T-helper 1 cell (primary cell): ENCODE measurements around the gene ATP8A1.
"Not testable (repeated sequence)": the region's sequence is repeated elsewhere in the genome, so short reads cannot be mapped to it uniquely, and the experiment has no call there.

Source experiments
- DNase-seq, 5 donors: peaks; one replicate each; pipeline ENCODE4 v3.0.0-alpha.2; 2012 to 2020

Gene ATP8A1

DNA sequence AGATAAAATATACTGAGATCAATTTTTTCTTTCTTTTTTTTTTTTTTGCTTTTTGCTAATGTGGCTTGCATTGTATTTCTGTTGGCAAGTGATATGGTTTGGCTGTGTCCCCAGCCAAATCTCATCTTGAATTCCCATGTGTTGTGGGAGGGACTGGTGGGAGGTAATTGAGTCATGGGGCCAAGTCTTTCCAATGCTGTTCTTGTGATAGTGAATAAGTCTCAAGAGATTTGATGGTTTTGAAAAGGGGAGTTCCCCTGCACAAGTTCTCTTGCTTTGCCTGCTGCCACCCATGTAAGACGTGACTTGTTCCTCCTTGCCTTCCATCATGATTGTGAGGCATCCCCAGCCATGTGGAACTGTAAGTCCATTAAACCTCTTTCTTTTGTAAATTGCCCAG lies 195.7 kb downstream of the ATP8A1 start:
- not testable (repeated sequence) for DNase-seq

DNA sequence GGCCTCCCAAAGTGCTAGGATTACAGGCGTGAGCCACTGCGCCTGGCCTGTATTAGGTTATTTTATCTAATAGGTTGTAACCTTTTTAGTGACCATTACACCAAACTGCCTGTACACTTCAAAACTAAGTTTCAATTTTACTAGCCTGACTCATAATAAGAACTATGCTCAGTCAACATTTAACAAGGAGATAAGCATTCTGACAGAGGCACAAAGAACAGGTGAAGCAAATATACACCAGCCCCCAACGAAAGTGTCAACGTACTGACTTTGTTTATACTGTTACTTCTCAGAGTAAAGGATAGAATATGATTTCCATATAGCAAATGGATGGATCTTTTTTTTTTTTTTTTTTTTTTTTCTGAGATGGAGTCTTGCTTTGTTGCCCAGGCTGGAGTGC lies 196.9 kb downstream of the ATP8A1 start:
- DNase-seq: no peak

DNA sequence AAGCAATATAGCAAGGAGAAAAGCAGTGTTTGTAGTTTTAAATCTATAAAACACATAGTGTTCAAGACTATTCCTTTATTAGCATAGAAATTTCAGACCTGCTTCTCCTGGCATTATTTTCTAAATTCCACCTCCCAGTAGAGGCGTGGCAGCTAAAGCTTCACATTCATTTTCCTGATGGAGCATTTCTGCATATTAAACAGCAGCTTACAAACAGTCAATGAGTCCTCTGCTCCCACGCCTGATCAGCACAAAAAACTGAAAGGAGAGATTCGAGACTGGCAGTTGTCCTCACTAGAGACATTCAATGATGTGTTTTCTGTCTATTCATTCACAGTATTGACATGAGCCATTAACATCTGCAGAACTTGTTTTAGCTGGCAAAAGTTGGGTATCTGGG lies 198.2 kb downstream of the ATP8A1 start:
- no peak for DNase-seq

DNA sequence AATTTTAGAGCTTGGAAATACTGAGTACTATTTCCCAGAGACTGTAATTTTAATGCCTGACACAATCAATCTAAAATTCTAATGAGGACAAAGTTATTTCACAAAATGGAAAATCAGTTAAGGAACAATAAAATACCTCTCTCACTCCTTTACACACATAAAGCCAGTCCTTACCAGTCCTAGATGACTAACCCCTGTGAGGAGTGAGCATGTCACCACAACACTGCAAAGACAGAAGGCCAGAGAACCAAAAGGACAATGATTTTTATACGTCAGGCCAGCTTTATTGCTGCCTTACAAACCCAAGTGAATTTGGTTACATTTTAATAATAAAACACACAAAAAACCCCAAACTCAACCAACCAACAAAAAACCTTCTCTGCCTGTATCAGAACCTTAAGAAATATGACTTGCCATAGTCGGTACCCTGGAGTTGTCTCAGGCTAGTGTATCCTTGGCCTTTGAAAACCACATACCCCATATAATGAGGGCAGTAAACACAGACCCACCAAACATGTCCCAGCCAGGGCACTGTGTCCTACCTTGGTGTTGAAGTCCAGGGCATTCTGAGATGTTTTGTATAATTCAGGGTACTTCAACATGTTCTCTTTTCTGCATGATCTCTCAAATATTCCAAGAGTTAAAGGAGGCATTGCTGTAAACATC lies 202.0 kb downstream of the ATP8A1 start:
- DNase-seq: no peak

DNA sequence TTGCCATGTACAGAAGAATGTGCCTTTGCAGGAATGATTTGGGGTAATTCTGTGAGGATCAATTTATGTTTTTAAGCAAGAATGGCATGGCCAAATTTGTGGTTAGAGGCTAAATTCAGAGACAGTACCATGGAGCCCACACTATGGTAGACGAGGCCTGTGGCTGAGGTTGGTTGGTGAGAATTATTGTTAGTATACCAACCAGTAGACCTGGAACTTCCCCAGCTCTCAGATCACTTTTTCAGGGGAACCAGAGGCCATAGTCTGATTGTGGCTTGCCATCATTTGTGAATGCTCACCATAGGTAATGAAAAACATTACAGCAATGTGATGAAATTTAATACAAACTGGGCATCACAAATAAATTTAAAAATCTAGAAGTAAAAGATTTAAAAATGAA lies 203.3 kb downstream of the ATP8A1 start:
- no peak for DNase-seq

DNA sequence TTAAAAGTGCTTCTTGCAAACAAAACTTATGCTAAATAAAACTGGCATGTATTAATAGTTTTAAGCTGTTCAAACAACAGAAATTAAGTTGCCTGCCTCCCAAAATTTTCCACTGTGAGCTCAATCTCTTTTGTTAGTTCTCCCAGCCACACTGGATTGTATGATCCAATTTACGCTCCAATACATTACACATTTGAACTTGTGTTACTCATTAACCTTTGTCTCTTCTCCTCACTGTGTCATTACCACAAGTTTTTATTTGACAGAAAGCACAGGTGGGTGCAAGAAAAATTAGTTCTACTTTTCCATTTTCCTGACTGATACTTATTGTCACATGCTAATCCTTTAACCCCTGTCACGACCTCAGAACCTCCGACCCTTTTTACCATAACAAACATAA lies 204.1 kb downstream of the ATP8A1 start:
- DNase-seq: no peak

DNA sequence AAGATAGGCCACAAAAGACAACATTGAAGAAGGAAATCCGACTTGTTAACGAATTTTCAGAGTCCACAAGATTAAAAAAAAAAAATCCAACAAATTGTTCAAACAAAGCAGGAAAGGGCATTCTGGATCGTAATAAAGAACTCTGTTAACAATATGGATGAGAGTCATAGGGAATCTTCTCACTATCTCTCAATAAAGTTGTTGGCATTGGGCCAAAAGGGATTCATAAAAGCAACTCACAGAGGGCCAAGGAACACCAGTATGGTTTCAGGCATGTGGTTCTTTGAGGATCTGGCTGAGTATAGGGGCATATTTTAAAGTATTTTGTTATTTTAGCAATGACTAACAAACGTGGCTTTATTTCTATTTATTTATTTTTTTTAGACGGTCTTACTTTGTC lies 210.1 kb downstream of the ATP8A1 start:
- no peak for DNase-seq

DNA sequence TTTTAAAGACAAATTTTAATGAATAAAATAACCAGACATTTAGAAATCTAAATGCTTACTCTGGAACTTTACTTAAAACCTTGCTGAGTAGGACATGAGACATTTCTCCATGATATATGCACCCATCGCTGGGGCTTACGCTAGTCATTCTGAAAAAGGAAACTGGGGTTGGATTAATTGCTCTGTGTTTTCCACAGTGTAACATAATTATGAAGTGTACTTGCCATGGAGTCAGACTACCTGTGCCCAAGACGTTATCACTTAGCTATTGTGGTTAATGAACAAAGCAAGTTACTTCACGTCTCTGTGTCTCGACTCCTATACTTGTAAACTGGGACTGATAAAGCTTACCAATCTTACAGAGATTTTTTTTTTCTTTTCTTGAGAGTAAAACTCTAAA lies 211.9 kb downstream of the ATP8A1 start:
- no peak for DNase-seq

DNA sequence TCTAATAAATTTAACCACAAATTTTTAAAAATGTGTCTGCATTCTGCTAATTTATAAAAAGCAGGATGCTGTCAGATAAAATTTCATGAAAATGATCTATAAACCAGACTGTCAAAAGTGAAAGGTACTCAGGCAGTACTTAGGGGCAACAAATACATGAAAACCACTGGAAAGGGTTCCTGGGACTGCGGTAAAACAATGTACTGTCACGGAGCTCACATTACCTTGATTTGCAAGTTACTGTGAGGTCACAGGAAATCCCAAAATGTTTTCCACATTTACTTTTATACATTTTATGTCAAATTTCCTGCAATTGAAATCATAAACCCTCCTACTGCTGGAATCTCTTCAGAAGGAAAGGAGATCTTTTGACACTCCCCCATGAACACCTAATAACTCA lies 214.3 kb downstream of the ATP8A1 start:
- no peak for DNase-seq

DNA sequence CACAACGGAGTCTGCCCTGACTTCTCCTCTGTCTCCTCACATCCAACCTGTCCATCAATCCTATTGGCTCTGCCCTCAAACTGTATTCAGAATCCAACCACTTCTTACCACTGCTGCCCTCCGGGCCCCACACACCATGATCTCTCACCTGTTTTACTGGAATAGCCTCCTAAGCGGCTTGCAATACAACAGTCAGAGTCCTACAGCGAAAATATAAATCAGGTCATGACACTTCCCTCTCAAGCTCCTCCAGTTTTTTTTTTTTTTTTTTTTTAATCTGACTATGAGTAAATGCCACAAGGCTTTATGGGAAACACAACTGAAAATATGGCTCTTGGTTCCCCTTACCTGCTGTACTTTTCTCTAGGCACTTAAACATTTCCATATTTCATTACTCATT lies 216.8 kb downstream of the ATP8A1 start:
- DNase-seq: no peak

DNA sequence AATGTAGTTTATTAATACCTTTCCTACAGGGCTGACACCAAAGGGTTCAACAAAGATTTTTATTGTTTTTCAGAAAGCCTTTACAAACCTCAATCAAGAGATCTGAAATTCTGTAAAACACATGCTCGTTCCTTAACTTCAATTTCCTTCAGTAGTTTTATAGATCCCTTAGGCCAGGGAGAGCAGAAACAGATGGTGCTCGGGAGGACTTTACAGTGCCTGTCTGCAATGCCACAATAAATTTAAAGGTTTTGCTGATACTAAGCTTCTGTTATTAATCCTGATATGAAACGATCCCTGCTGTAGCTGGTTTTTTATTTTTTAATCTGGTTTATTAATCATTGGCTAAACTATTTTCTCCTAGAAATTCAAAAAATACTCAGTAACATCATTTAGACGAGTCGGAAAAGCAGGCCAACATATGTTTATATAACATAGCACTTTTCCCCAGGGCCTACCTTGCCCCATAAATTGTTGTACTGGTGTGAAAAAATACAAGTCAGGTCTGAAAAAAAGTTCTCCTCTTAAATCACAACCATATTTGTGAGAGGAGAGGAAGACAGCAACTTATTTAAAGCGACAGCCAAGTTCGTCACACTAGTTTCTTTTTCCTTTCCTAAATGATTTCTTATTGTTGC lies 219.9 kb downstream of the ATP8A1 start:
- DNase-seq: no peak

DNA sequence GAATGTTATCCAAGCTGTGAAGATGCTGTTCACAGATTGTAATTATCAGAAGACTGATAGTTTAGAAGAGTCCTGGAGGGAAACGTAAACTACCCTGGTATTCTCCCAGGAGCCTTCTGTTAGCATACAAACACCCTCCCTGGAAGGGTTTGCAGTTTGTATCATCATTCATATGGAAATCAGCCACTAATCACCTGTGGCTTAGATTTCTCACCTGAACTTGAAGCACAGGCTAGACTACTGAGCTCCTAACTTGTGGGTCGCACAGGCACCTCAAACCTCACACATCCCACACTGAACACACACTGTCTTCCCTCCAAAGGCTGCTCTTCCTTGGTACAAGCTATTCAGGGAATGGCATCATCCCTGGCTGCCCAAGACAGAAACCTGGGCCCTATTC lies 228.9 kb downstream of the ATP8A1 start:
- DNase-seq: no peak

DNA sequence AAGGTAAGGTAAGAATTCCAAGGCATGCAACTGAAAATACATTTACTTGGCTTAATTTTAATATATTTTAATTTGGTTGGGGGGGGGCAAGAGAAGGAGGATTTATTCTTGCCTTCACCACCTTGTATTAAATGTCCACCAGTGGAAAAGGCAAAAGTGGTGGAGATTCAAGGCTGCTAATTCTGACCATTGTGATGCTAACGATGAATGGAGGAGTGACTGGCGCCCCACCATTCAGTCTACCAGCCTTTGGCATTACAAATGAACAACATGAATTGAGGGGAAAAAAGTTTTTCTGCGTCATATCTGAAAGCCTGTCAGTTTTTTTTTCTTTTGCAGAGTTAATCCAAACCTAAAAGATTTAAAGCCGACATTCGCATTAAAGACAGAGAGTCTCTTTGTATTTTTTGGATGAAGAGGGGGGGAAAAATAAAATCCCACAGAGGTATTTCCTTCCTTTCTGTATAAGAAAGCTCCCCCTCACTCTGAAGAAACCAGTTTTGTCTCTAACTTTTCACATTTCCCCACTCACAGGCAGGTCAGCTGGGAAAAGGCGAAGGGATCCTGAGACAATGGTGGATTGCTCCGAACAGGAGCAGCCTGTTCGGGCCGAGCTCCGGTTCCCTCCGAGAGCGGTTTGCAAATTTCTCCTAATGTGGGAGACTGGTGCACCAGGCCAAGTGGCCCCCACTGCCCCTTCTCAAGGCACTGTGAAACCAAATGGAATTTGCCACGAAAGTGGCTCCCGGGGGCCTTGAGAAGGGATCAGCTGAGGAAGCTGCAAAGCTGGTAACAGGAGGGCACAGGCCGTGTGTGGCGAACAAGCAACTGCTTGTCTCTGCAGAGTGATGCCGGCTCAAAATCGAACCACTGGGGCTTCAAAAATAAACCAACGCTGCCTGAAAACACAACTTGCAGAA lies 231.5 kb downstream of the ATP8A1 start:
- no peak for DNase-seq

DNA sequence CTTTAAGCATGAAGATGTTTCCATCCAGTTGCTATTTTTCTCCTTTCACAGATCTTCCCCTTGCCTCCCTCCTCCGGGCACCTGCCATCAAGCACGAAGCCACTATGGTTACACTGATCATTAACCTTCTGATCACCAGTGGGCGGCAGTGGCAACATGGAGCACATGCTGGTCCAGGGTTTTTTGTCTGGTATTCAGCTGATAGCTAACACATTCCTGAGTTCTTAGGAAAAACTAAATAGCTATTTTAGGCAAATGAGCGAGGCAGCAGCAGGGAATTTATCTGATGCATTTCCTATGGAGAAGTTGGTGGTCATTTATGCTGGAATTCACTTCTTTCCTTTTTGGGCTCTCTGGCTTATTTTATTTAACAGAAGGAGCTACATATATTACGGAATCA lies 236.8 kb downstream of the ATP8A1 start:
- no peak for DNase-seq

DNA sequence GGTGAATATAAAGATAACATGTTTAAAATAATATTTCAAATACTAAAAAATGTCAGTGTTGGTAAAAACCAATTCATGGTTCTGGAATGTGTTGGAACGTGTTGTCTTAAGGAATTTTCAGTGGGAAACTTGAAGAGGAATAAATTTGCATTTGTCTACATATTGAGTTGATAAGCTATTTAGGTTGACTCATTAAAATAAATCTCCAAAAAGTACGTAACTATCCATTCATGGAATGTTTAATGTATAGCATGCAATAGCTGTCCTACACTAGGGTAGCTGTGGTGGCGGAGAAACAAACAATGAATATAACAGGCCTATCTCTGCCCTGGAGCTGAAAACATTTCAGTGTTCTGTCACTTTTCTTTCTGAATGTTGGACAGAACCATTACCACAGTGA lies 239.4 kb downstream of the ATP8A1 start:
- no peak for DNase-seq

DNA sequence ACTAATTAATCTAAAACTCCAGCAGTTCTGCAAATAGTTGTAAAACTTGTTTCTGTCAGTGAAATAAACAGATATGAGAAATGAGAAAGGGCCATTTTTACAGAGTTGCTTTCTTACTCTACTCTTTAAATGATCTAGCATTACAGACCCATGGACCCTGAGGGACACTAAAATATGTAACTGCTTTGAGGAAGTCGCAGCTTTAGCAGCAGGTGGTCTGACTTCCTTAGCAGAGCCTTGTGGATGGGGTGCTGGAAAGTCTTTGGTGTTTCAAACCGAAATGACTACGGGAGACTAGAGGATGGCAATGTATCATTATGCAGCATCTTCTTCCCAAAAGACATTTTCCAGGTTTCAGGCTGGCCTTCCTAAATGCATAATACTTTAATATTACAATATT lies 240.9 kb downstream of the ATP8A1 start:
- DNase-seq: no peak

DNA sequence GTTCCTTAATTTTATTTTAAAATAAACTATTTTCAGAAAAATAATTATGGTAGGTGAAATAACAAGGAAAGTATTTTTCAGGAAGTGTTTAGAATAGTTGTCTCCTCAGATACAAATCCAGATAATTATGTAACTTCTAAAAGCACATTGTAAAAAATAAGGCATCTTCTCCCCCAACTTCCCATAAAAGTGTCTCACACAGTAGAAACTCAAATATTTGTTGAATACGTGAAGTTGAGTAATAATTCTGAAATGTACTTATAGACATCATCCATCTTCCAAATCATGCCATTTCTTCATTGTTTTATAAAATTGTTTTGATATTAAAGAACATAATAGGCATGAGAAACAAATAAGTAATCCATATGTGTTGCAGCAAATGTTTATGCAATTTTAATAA lies 241.6 kb downstream of the ATP8A1 start:
- DNase-seq: no peak

DNA sequence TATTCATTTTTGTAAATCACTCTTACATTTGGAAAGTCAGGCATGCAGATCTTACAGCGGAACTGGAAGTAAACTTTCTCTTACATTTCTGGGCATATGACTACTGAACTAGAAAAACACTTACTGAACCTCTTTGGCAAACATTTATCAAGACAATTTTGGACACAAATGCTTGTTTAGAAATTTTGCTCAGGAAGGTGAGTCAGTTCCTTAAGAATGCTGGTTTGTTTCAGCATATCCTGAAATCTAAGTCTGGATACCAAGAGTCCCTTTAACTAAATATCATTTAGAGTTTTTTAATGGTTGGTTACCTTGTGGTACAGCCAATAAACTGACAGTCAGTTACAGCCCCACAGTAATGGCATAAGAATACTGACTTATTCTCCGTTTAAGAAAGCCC lies 244.7 kb downstream of the ATP8A1 start:
- DNase-seq: no peak

DNA sequence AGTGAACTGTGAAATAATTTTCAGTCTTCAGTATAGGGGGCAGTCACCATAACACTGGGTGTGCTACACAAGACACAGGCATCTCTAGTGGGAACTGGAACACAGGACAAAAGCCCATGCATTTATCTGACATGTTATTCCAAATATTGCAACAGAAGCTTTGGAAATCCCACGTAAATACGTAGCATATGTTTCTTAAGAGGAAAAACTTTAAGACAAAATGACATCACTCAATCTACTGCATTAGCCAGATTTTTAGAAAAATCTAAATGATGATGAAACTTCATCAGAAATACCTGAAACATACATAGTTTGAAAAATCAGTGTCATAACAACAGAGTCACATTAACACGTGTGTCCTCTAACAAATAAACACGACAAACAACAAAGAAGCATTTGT lies 245.1 kb downstream of the ATP8A1 start:
- DNase-seq: no peak

DNA sequence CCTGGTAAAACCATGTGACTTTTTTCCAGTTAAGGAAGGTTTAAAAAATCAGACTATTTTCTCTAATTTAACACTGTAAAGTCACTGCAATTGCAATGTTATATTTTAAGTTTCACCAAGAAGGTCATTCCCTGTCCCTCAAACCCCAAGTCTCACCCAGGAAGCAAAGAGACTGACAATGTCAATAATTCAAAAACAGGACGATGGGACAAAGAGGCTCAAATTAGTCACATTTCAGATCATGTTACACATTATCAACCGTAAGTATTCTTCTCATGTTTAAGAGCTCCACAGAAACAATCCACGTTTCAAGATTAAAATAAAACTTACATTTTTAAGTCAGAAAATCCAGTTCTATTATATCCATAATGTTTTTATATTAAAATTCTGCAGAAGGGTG lies 246.5 kb downstream of the ATP8A1 start:
- DNase-seq: no peak

DNA sequence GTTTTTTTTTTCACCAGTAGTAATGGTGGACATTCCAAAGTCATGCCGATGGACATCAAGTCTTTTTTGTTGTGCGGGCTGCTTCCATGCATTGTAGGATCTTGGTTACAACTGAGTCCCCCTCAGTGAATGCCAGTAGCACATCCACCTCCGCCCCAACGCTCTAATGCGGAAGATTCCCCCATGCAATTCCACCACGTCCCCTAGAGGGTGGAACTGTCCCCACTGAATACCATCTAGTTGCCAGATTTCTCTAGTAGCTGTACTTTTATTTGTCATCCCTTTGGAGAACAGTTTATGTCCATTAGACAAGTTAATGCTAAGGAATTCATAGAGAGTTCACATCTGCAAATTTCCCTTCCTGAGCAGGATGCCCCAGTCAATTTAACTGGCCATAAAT lies 252.9 kb downstream of the ATP8A1 start:
- no peak for DNase-seq

DNA sequence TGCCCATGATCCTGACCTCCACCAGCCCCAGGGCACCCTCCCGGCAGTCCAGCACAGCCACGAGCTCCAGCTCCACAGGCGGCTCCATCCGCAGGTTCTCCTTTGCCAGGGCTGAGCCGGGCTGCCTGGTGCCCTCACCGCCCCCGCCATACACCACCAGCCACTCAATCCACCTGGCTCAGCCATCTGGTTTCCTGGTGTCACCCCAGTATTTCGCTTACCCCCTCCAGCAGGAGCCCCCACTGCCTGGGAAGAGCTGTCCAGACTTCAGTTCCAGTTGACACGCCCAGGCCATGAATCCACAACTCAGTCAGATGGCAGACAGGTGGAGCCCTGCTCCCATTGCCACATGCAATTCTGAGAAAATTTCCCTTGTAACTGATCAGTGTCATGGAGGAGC lies 255.7 kb downstream of the ATP8A1 start:
- DNase-seq: no peak

DNA sequence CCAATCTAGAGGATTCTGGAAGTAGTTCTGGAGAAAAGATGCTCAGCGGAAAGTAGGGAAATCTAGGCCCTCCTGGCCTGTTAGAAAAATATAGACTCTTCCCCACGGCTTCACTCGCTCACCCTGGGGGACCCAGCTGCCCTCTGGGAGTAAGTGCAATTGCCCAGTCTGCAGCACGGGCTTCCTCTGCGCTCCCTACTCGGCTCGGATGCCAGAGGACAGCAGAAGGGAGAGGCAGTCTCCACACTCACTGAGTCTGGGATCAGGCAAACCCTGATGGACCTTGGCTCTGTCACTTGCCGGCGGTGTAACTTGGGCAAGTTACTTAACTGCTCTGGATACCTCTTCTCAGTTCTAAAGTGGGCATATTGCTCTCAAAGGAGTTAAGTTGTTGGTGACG lies 257.5 kb downstream of the ATP8A1 start:
- no peak for DNase-seq

DNA sequence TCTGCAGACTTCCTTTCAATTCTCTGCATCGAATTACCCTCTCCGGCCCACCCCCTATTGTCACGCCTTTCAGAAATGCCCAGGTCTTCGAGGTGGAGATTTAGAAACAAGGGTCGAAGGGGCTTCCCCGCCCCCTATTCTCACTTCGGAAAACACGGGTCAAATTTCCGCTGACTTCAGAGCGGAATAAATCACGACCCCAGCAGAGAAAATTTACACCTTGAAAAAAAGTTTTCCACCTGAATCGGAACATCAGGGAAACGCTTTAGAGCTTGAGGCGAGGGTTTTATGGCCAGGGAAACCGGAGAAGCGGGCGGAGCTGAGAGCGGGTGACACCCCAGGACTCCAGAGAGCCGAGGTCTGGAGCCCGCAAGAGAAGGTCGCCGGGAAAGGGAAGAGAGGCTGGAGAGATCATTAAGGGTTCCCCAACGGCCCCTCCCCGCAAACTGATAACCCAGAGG lies 258.0 kb downstream of the ATP8A1 start:
- no peak for DNase-seq
